GM19351 (cell line): ENCODE results near the gene TUBA3C.
"Not testable (repeated sequence)": the region's sequence is repeated elsewhere in the genome, so short reads cannot be mapped to it uniquely, and the experiment has no call there.

Experiments used
- ATAC-seq: cut with Tn5 transposase; IDR thresholded peaks from one replicate; pipeline ENCODE4 v1.9.1; 2021; ENCODE audit warnings: mild to moderate bottlenecking, moderate library complexity; ENCODE audit not compliant: unreplicated experiment

TUBA3C gene

GRCh38 chr13:19181621-19182485 lies at the start of gene TUBA3C:
Gene TUBA3C (minus strand): TSS chr13:19181824. CDS start chr13:19181747, 77 bp downstream.
- no peak for ATAC-seq

GRCh38 chr13:19207413-19207812 lies 25.8 kb upstream of the TUBA3C start:
- not testable (repeated sequence) for ATAC-seq

GRCh38 chr13:19192622-19193021 lies 11.0 kb upstream of the TUBA3C start:
- ATAC-seq, result not testable (repeated sequence)

GRCh38 chr13:19189911-19190310 lies 8.3 kb upstream of the TUBA3C start:
- ATAC-seq, result not testable (repeated sequence)

GRCh38 chr13:19189368-19189767 lies 7.7 kb upstream of the TUBA3C start:
- ATAC-seq, result not testable (repeated sequence)

- ATAC-seq, result no peak
Measured at GRCh38 chr13:19185865-19186645, 4.4 kb upstream of the TUBA3C start.

GRCh38 chr13:19185086-19185864 lies 3.7 kb upstream of the TUBA3C start:
- ATAC-seq, result no peak

GRCh38 chr13:19184176-19184575 lies 2.6 kb upstream of the TUBA3C start:
- ATAC-seq, result no peak

- ATAC-seq, result no peak
Measured at GRCh38 chr13:19183676-19184075, 2.1 kb upstream of the TUBA3C start.

GRCh38 chr13:19182536-19182935 lies 912 bp upstream of the TUBA3C start:
- no peak for ATAC-seq

- no peak for ATAC-seq
Measured at GRCh38 chr13:19181021-19181620, 503 bp downstream of the TUBA3C start.

- ATAC-seq, result no peak
Measured at GRCh38 chr13:19179916-19180315, 1.7 kb downstream of the TUBA3C start.

GRCh38 chr13:19178901-19179593 lies 2.6 kb downstream of the TUBA3C start:
- no peak for ATAC-seq

GRCh38 chr13:19176981-19177776 lies 4.4 kb downstream of the TUBA3C start:
- not testable (repeated sequence) for ATAC-seq

- ATAC-seq, result no peak
Measured at GRCh38 chr13:19173752-19174151, 7.9 kb downstream of the TUBA3C start.

GRCh38 chr13:19172647-19173030 lies 9.0 kb downstream of the TUBA3C start:
- ATAC-seq, result no peak

GRCh38 chr13:19172007-19172646 lies 9.5 kb downstream of the TUBA3C start:
- no peak for ATAC-seq

- no peak for ATAC-seq
Measured at GRCh38 chr13:19171563-19171962, 10.1 kb downstream of the TUBA3C start.

GRCh38 chr13:19169991-19170390 lies 11.6 kb downstream of the TUBA3C start:
- no peak for ATAC-seq
